Transverse colon (tissue), 4 donors: Measurements from ENCODE around the gene ZBTB20.

ENCODE experiments used
- CTCF ChIP-seq, 5 experiments: fragments of 200-600 bp in 3 of 5; fragments of 450-650 bp in 2 of 5; sonication (generic) in 3 of 5; IDR thresholded peaks; 1 replicate in 2 of 5; 2 replicates in 3 of 5; pipeline ENCODE4 v1.5.1; 2016 to 2017; ENCODE audit warnings: antibody characterized with exemption in 5 of 5, inconsistent platforms in 3 of 5, mild to moderate bottlenecking in 2 of 5, moderate library complexity in 1 of 5
- EP300 ChIP-seq: sonication (generic); formaldehyde crosslinking; IDR thresholded peaks from one replicate; pipeline ENCODE4 v1.6.1; 2017; ENCODE audit warnings: antibody characterized with exemption, low read depth
- POLR2A ChIP-seq: fragments of 450-650 bp; IDR thresholded peaks from one replicate; pipeline ENCODE4 v1.6.1; 2016; ENCODE audit warnings: antibody characterized with exemption, mild to moderate bottlenecking, moderate library complexity
- POLR2AphosphoS5 ChIP-seq, 3 donors: sonication (generic); formaldehyde crosslinking; IDR thresholded peaks; one replicate each; pipeline ENCODE4 v1.6.1; 2016; ENCODE audit warnings: antibody characterized with exemption in 3 of 3

DNA sequence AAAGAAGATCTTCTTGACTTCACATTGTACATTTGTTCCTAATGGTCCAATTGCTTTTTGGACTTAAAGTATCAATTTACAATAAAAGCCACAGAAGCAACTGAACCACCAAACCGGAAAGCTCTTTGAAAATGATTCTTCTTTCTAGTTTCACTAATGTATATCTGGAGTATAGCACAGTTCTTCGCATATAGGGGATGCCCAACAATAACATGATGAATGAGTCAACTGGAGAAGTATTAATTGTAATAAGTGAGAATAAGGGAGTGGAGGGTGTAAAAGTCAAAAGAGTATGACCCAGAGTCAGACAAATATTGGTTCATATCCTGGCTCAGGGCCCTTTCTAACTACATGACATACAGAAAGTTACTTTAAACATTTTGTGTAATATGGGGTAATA lies 425.2 kb downstream of the ZBTB20 start:
- no peak for TF ChIP-seq CTCF (IDR thresholded peaks at IDR 0.05)
- no peak for TF ChIP-seq POLR2A
- TF ChIP-seq POLR2AphosphoS5 (IDR thresholded peaks at IDR 0.05), result no peak
- no peak for TF ChIP-seq EP300
